GM12875 (cell line): ENCODE data around the gene SPC25.
"Not testable (repeated sequence)": the region's sequence is repeated elsewhere in the genome, so short reads cannot be mapped to it uniquely, and the experiment has no call there.

Experiments
- H3K4me3 ChIP-seq: one replicate; pipeline ENCODE4 v1.5.1; 2011; ENCODE audit warnings: low read depth, low read length, control low read depth
- TF ChIP-seq, protein P1 (sequence below): IDR thresholded peaks from 2 replicates; pipeline ENCODE4 v1.5.1; 2011; ENCODE audit warnings: low read depth, mild to moderate bottlenecking, control low read depth, inconsistent platforms, low read length, moderate library complexity, borderline replicate concordance; ENCODE audit not compliant: insufficient read depth

SPC25 gene

GRCh38 chr2:168890006-168890782 is at the start of gene SPC25:
Gene SPC25 (minus strand): TSS chr2:168890430. CDS start chr2:168889519, 911 bp downstream.
- peak within 1 kb of the TSS; percentile 74 for H3K4me3 ChIP-seq
- TF ChIP-seq, protein P1, sequence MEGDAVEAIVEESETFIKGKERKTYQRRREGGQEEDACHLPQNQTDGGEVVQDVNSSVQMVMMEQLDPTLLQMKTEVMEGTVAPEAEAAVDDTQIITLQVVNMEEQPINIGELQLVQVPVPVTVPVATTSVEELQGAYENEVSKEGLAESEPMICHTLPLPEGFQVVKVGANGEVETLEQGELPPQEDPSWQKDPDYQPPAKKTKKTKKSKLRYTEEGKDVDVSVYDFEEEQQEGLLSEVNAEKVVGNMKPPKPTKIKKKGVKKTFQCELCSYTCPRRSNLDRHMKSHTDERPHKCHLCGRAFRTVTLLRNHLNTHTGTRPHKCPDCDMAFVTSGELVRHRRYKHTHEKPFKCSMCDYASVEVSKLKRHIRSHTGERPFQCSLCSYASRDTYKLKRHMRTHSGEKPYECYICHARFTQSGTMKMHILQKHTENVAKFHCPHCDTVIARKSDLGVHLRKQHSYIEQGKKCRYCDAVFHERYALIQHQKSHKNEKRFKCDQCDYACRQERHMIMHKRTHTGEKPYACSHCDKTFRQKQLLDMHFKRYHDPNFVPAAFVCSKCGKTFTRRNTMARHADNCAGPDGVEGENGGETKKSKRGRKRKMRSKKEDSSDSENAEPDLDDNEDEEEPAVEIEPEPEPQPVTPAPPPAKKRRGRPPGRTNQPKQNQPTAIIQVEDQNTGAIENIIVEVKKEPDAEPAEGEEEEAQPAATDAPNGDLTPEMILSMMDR = no peak

GRCh38 chr2:168939918-168940317 is 49.7 kb upstream of the SPC25 start:
- TF ChIP-seq, protein P1 = no peak

GRCh38 chr2:168939061-168939460 is 48.8 kb upstream of the SPC25 start:
- TF ChIP-seq, protein P1 = no peak
- H3K4me3 ChIP-seq = no peak overlapping the region

More at GRCh38 chr2:168939918-168940317, 49.7 kb upstream of the SPC25 start:
- no peak overlapping the region for H3K4me3 ChIP-seq

- TF ChIP-seq, protein P1 = no peak
Observed at GRCh38 chr2:168935810-168936581, 45.8 kb upstream of the SPC25 start.

GRCh38 chr2:168934826-168935225 is 44.6 kb upstream of the SPC25 start:
- TF ChIP-seq, protein P1 = no peak

More at GRCh38 chr2:168935810-168936581, 45.8 kb upstream of the SPC25 start:
- no peak overlapping the region for H3K4me3 ChIP-seq

DNA sequence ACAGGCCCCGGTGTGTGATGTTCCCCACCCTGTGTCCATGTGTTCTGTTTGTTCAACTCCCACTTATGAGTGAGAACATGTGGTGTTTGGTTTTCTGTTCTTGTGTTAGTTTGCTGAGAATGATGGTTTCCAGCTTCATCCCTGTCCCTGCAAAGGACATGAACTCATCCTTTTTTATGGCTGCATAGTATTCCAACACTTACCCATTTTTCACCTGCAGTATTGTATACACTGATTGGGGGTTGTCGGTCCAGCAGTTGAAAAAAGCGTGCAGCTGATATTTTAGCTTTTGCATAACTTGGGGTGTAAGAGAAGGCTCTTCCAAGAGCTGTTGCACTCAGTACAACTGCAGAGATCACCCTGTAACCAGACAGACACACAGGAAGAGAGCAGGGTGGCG is 41.9 kb upstream of the SPC25 start:
- not testable (repeated sequence) for H3K4me3 ChIP-seq

More at GRCh38 chr2:168934826-168935225, 44.6 kb upstream of the SPC25 start:
- no peak overlapping the region for H3K4me3 ChIP-seq

DNA sequence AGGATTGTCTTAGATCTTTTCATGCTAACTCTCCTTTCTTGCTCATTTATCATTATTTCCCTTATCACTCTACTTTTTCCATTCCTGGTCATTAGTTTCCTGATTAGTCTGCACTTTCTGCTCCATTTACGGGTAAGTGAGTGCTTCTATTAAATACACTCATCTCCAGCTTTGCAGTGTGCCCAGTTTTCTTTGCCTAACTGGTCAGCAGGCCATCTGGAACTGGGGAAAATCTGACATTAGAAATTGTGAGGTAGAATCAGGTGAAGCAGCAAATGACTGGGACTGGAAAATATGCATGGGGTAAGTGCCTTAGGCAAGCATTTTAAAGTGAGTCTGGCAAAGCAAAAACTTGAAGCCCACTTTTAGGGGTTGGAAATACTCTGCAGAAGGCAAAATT is 40.0 kb upstream of the SPC25 start:
- no peak overlapping the region for H3K4me3 ChIP-seq
- TF ChIP-seq, protein P1 = no peak
